Keratinocyte (primary cell): Measurements from ENCODE around the gene CFAP70. TPM values are rescaled to one million over a fixed set of nuclear protein-coding genes. Genes with fewer than 3 reads are reported as not detected.

Experiments used
- DNase-seq: peaks from one replicate; pipeline ENCODE4 v3.0.0-alpha.2; 2011; ENCODE audit warnings: low read depth, missing footprints, low spot score
- FAIRE-seq: peaks from 2 replicates; lab custom pipeline; 2011; peaks lifted over from hg19 to GRCh38; lab: Jason Lieb, UNC
- H2AFZ ChIP-seq: 2 replicates; pipeline ENCODE4 v1.6.0; 2012; ENCODE audit warnings: low read length, control low read depth, inconsistent platforms; ENCODE audit not compliant: control insufficient read depth
- H3K27ac ChIP-seq: 2 replicates; pipeline ENCODE4 v1.5.1; 2011; ENCODE audit warnings: low read length; ENCODE audit not compliant: control insufficient read depth, insufficient read depth
- H3K27me3 ChIP-seq: 3 replicates; pipeline ENCODE4 v1.6.0; 2011; ENCODE audit warnings: low read length; ENCODE audit not compliant: control insufficient read depth, insufficient read depth; ENCODE audit errors: extremely low read depth
- H3K36me3 ChIP-seq, 2 experiments: 2 replicates in 1 of 2; 3 replicates in 1 of 2; pipeline ENCODE4 v1.5.1; 2011; ENCODE audit warnings: low read length in 2 of 2, mild to moderate bottlenecking in 1 of 2; ENCODE audit not compliant: control insufficient read depth in 2 of 2, insufficient read depth in 2 of 2; ENCODE audit errors: extremely low read depth in 1 of 2
- H3K4me1 ChIP-seq: 3 replicates; pipeline ENCODE4 v1.5.1; 2011; ENCODE audit warnings: low read length; ENCODE audit not compliant: control insufficient read depth, insufficient read depth; ENCODE audit errors: extremely low read depth
- H3K4me2 ChIP-seq: 3 replicates; pipeline ENCODE4 v1.6.0; 2011; ENCODE audit warnings: low read depth, low read length; ENCODE audit not compliant: control insufficient read depth, insufficient read depth; ENCODE audit errors: extremely low read depth
- H3K4me3 ChIP-seq, 3 experiments: fragments of 200-600 bp in 1 of 3; sonication (generic) in 1 of 3; 2 replicates in 2 of 3; 3 replicates in 1 of 3; pipeline ENCODE4 v1.5.1; 2011 to 2016; ENCODE audit warnings: low read length in 3 of 3, mild to moderate bottlenecking in 3 of 3, control low read depth in 2 of 3, inconsistent platforms in 1 of 3, low read depth in 1 of 3, mixed read lengths in 1 of 3, mixed run types in 1 of 3, moderate library complexity in 1 of 3; ENCODE audit not compliant: control insufficient read depth in 2 of 3, insufficient read depth in 2 of 3; ENCODE audit errors: extremely low read depth in 1 of 3
- H3K79me2 ChIP-seq: 2 replicates; pipeline ENCODE4 v1.6.0; 2012; ENCODE audit warnings: low read length; ENCODE audit not compliant: control insufficient read depth, insufficient read depth
- H3K9ac ChIP-seq: 3 replicates; pipeline ENCODE4 v1.6.0; 2011; ENCODE audit warnings: low read length; ENCODE audit not compliant: control insufficient read depth, insufficient read depth; ENCODE audit errors: extremely low read depth
- H3K9me1 ChIP-seq: 3 replicates; pipeline ENCODE4 v1.6.0; 2011; ENCODE audit warnings: low read length; ENCODE audit not compliant: control insufficient read depth, insufficient read depth; ENCODE audit errors: extremely low read depth
- H3K9me3 ChIP-seq: 2 replicates; pipeline ENCODE4 v1.5.1; 2012; ENCODE audit warnings: low read depth, low read length; ENCODE audit not compliant: control insufficient read depth
- H4K20me1 ChIP-seq: 3 replicates; pipeline ENCODE4 v1.6.0; 2011; ENCODE audit warnings: low read length; ENCODE audit not compliant: control insufficient read depth, insufficient read depth; ENCODE audit errors: extremely low read depth
- EZH2 ChIP-seq: IDR thresholded peaks from one replicate; pipeline ENCODE4 v1.6.1; 2012; ENCODE audit warnings: inconsistent platforms, mild to moderate bottlenecking, low read length, moderate library complexity
- dilution Hi-C: fragments of 300-500 bp; cut with MboI; formaldehyde crosslinking; loops from one replicate; pipeline ENCODE4 v1.7.0; 2020; ENCODE audit warnings: low sequenced_read_pairs; ENCODE audit not compliant: extremely low pct_ligation_motif_present
- polyA plus RNA-seq, 5 experiments: library from polyadenylated mRNA; depleted of rRNA in 3 of 5; stranded (reverse) in 3 of 5; stranded (forward) in 1 of 5; unstranded in 1 of 5; fragments of >200 nt; gene quantifications; 1 replicate in 1 of 5; 2 replicates in 3 of 5; 3 replicates in 1 of 5; pipeline versions ENCODE4 v1.2.1 to v1.2.3, GENCODE V29; 2011 to 2012; ENCODE audit warnings: missing spikeins in 2 of 5, low read depth in 1 of 5, low replicate concordance in 1 of 5
- TF ChIP-seq, protein P1 (sequence below), 3 experiments: IDR thresholded peaks in 1 of 3; conservative IDR thresholded peaks in 1 of 3; optimal IDR thresholded peaks in 1 of 3; 2 replicates in 2 of 3; 3 replicates in 1 of 3; pipeline versions ENCODE3 to v1.5.1; 2011; ENCODE audit warnings: low read length in 3 of 3, mild to moderate bottlenecking in 3 of 3, moderate library complexity in 2 of 3, control low read depth in 1 of 3, inconsistent platforms in 1 of 3; ENCODE audit not compliant: insufficient read depth in 2 of 3; ENCODE audit errors: extremely low read depth in 1 of 3

Gene CFAP70
- polyA plus RNA-seq, 1 donor (not counting 4 experiments of a cell fraction or from before 2014, with no cell fraction given) = 2.1 TPM

DNA sequence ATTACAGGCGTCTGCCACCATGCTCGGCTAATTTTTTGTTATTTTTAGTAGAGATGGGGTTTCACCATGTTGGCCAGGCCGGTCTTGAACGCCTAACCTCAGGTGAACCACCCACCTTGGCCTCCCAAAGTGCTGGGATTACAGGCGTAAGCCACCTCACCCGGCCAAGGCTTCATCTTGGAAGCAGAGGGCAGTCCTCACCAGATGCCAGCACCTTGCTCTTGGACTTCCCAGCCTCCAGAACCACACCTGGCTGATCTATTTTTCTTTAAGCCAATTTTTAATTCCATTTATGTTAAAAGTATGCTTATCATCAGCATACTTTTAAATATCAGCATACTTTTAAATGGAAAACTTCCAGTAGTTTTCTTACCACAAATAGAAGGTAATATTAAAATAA is 43.0 kb upstream of the CFAP70 start:
- no peak overlapping the region for H3K4me2 ChIP-seq
- dilution Hi-C loops = no loop called here
- peaks cover 8% of the 10 kb centered on the region for H4K20me1 ChIP-seq
- no peaks in the 10 kb centered on the region for H3K4me1 ChIP-seq
- peaks cover 10 to 27% of the 10 kb centered on the region in 2 experiments for H3K36me3 ChIP-seq
- H3K27me3 ChIP-seq = no peaks in the 10 kb centered on the region
- DNase-seq (no peak), FAIRE-seq (no peak)
- H3K9ac ChIP-seq = no peak overlapping the region
- H3K79me2 ChIP-seq = peaks cover 70% of the 10 kb centered on the region
- TF ChIP-seq, protein P1, sequence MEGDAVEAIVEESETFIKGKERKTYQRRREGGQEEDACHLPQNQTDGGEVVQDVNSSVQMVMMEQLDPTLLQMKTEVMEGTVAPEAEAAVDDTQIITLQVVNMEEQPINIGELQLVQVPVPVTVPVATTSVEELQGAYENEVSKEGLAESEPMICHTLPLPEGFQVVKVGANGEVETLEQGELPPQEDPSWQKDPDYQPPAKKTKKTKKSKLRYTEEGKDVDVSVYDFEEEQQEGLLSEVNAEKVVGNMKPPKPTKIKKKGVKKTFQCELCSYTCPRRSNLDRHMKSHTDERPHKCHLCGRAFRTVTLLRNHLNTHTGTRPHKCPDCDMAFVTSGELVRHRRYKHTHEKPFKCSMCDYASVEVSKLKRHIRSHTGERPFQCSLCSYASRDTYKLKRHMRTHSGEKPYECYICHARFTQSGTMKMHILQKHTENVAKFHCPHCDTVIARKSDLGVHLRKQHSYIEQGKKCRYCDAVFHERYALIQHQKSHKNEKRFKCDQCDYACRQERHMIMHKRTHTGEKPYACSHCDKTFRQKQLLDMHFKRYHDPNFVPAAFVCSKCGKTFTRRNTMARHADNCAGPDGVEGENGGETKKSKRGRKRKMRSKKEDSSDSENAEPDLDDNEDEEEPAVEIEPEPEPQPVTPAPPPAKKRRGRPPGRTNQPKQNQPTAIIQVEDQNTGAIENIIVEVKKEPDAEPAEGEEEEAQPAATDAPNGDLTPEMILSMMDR (optimal IDR thresholded peaks at IDR 0.05 in 1 of 3, IDR thresholded peaks at IDR 0.05 in 1 of 3, conservative IDR thresholded peaks at IDR 0.05 in 1 of 3; ENCODE audit: extremely low read depth in 1 of 3, insufficient read depth in 2 of 3, low read length in 3 of 3) = no peak
- TF ChIP-seq EZH2 = no peak
- no peaks in the 10 kb centered on the region for H3K9me3 ChIP-seq
- no peak overlapping the region for H3K4me3 ChIP-seq
- peaks cover under 1% of the 10 kb centered on the region for H3K9me1 ChIP-seq
- H3K27ac ChIP-seq = no peak overlapping the region
- H2AFZ ChIP-seq = no peak overlapping the region

DNA sequence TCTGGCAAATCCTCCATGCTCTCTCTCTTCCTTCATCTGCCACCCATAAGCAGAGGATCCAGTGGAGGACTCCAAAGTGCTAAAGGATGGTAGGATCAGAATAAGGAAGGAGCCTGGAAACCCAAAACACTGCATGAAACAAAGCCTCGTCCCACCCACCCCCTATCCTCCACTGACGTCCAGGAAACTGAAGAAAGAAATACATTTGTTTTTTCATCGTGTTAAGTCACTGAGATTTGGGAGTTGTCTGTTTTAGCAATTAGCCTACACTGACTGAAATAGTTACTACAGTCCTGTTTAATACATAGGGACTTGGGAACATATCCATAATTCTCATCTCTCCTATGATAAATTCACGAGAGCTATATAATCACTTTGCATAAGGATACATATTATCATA is 40.4 kb upstream of the CFAP70 start:
- Histone ChIP-seq H3K27ac (no peak overlapping the region), H3K27me3 (no peaks in the 10 kb centered on the region), H3K9me3 (no peaks in the 10 kb centered on the region), H3K4me2 (no peak overlapping the region), H3K4me1 (no peaks in the 10 kb centered on the region), H4K20me1 (peaks cover 5% of the 10 kb centered on the region), H3K9ac (no peak overlapping the region), H3K36me3 (peaks cover 15 to 37% of the 10 kb centered on the region in 2 experiments), H3K9me1 (no peaks in the 10 kb centered on the region), H3K4me3 (no peak overlapping the region), H2AFZ (no peak overlapping the region), H3K79me2 (peaks cover 49% of the 10 kb centered on the region)
- DNase-seq = no peak
- dilution Hi-C loops = loop anchor here (25.0 kb wide), 1 partner anchor 137 kb away; the partner anchor contains the start of gene MRPS16
- TF ChIP-seq, protein P1 (optimal IDR thresholded peaks at IDR 0.05 in 1 of 3, IDR thresholded peaks at IDR 0.05 in 1 of 3, conservative IDR thresholded peaks at IDR 0.05 in 1 of 3; ENCODE audit: extremely low read depth in 1 of 3, insufficient read depth in 2 of 3, low read length in 3 of 3) = no peak
- no peak for TF ChIP-seq EZH2
- FAIRE-seq = no peak
